Glutamatergic neuron (in vitro differentiated cells): ENCODE results near the gene ANO2. TPM values are rescaled to one million over a fixed set of nuclear protein-coding genes. Genes with fewer than 3 reads are reported as not detected.

Experiments
- DNase-seq: peaks from one replicate; pipeline ENCODE4 v3.0.0; 2022
- H3K27ac Mint-ChIP-seq: one replicate; pipeline ENCODE4 v1.8.0; 2020; ENCODE audit warnings: mild to moderate bottlenecking, mixed read lengths, inconsistent platforms; ENCODE audit not compliant: unreplicated experiment
- H3K27me3 Mint-ChIP-seq: one replicate; pipeline ENCODE4 v1.8.0; 2020; ENCODE audit warnings: mild to moderate bottlenecking, moderate library complexity, mixed read lengths, inconsistent platforms; ENCODE audit not compliant: unreplicated experiment
- H3K36me3 Mint-ChIP-seq: one replicate; pipeline ENCODE4 v1.8.0; 2020; ENCODE audit warnings: mild to moderate bottlenecking, mixed read lengths, inconsistent platforms; ENCODE audit not compliant: unreplicated experiment
- H3K4me1 Mint-ChIP-seq: one replicate; pipeline ENCODE4 v1.8.0; 2020; ENCODE audit warnings: mild to moderate bottlenecking, low read depth, mixed read lengths, inconsistent platforms; ENCODE audit not compliant: unreplicated experiment
- H3K4me3 Mint-ChIP-seq: one replicate; pipeline ENCODE4 v1.8.0; 2020; ENCODE audit warnings: mild to moderate bottlenecking, mixed read lengths, inconsistent platforms; ENCODE audit not compliant: unreplicated experiment
- H3K9me3 Mint-ChIP-seq: one replicate; pipeline ENCODE4 v1.8.0; 2020; ENCODE audit warnings: mild to moderate bottlenecking, moderate library complexity, mixed read lengths, inconsistent platforms; ENCODE audit not compliant: unreplicated experiment
- total RNA-seq: library from RNA; stranded (reverse); fragmentation: NEBNext Ultra II Directional; extraction: Animal tissue kit (Norgen Biotek cat#: 25700); gene quantifications from one replicate; pipeline ENCODE4 v1.2.1, GENCODE V29; 2021; ENCODE audit not compliant: unreplicated experiment
- TF ChIP-seq, protein P1 (sequence below): fragments of 200-600 bp; sonication (generic); IDR thresholded peaks from one replicate; pipeline ENCODE4 v1.5.0; 2021; ENCODE audit not compliant: partially characterized antibody, unreplicated experiment

Gene ANO2
- total RNA-seq, 1 donor from 2014 or later = not detected

DNA sequence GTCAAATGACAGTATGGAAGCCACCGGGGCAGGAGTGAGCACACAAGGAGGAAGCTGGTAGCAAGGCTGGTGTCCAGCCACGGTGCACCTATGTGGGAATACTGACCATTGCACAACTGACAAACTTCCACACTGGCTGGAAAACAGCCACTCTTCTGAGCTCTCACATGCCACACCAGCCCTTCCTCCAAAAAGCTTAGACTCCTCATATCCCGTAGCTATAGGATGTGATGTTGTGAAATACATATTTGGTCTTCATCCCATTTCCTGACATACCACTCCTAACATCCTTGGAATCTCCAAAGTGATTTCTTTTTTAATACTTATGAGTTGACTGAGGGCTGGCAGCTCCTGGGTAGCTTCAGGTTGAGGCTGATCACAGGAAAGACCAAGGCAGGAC is 409.5 kb downstream of the ANO2 start:
- no peak overlapping the region for H3K27ac Mint-ChIP-seq

GRCh38 chr12:5534426-5535199 is 410.4 kb downstream of the ANO2 start:
- H3K27me3 Mint-ChIP-seq = no peaks in the 10 kb centered on the region
- TF ChIP-seq, protein P1, sequence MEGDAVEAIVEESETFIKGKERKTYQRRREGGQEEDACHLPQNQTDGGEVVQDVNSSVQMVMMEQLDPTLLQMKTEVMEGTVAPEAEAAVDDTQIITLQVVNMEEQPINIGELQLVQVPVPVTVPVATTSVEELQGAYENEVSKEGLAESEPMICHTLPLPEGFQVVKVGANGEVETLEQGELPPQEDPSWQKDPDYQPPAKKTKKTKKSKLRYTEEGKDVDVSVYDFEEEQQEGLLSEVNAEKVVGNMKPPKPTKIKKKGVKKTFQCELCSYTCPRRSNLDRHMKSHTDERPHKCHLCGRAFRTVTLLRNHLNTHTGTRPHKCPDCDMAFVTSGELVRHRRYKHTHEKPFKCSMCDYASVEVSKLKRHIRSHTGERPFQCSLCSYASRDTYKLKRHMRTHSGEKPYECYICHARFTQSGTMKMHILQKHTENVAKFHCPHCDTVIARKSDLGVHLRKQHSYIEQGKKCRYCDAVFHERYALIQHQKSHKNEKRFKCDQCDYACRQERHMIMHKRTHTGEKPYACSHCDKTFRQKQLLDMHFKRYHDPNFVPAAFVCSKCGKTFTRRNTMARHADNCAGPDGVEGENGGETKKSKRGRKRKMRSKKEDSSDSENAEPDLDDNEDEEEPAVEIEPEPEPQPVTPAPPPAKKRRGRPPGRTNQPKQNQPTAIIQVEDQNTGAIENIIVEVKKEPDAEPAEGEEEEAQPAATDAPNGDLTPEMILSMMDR = no peak
- no peak overlapping the region for H3K4me3 Mint-ChIP-seq
- peaks cover 5% of the 10 kb centered on the region for H3K4me1 Mint-ChIP-seq
- DNase-seq = no peak
- H3K9me3 Mint-ChIP-seq = peaks cover 5% of the 10 kb centered on the region
- peaks cover 9% of the 10 kb centered on the region for H3K36me3 Mint-ChIP-seq
- no peak overlapping the region for H3K27ac Mint-ChIP-seq

More for the DNA sequence above, 409.5 kb downstream of the ANO2 start:
- Mint-ChIP-seq H3K9me3 (peaks cover 5% of the 10 kb centered on the region), H3K4me3 (no peak overlapping the region), H3K27me3 (no peaks in the 10 kb centered on the region), H3K4me1 (peaks cover 5% of the 10 kb centered on the region), H3K36me3 (peaks cover 9% of the 10 kb centered on the region)
- TF ChIP-seq, protein P1 = no peak
- no peak for DNase-seq

DNA sequence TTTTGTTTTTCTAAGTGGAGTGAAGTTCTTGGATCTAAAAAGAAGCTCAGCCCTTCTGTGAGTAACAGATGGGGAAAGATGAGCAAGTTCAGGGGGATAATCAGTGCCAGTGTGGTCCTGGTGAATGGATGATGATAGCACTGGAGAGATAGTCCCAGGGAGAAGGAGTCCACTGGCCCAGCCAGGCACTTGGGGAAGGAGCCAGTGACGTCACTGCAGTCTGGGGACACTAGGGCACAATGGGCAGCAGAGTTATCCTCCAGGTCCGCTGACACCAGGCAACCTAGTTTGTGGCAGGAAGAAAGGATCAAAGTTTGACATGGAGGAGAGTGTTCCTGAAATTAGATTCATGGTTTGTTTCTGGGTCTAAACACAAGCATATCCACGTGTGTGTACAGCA is 411.7 kb downstream of the ANO2 start:
- Mint-ChIP-seq H3K4me1 (peaks cover 5% of the 10 kb centered on the region), H3K36me3 (peaks cover 9% of the 10 kb centered on the region)

GRCh38 chr12:5525783-5526367 is 419.2 kb downstream of the ANO2 start:
- Mint-ChIP-seq H3K9me3 (no peaks in the 10 kb centered on the region), H3K4me1 (peaks cover 2% of the 10 kb centered on the region), H3K27me3 (peaks cover 4% of the 10 kb centered on the region), H3K27ac (no peak overlapping the region), H3K36me3 (no peaks in the 10 kb centered on the region), H3K4me3 (no peak overlapping the region)
- DNase-seq = no peak
- TF ChIP-seq, protein P1 = no peak

More for the DNA sequence above, 411.7 kb downstream of the ANO2 start:
- DNase-seq = no peak
- no peak overlapping the region for H3K27ac Mint-ChIP-seq
- H3K27me3 Mint-ChIP-seq = no peaks in the 10 kb centered on the region
- TF ChIP-seq, protein P1 = no peak
- H3K9me3 Mint-ChIP-seq = peaks cover 4% of the 10 kb centered on the region
- H3K4me3 Mint-ChIP-seq = no peak overlapping the region
